Brain pericyte (primary cell): ENCODE data around the gene RHBDD1.
"Not testable (repeated sequence)": the region's sequence is repeated elsewhere in the genome, so short reads cannot be mapped to it uniquely, and the experiment has no call there.

Experiments used
- DNase-seq: peaks from one replicate; pipeline ENCODE4 v3.0.0-alpha.2; 2012; ENCODE audit warnings: low read depth, low spot score

RHBDD1 gene

DNA sequence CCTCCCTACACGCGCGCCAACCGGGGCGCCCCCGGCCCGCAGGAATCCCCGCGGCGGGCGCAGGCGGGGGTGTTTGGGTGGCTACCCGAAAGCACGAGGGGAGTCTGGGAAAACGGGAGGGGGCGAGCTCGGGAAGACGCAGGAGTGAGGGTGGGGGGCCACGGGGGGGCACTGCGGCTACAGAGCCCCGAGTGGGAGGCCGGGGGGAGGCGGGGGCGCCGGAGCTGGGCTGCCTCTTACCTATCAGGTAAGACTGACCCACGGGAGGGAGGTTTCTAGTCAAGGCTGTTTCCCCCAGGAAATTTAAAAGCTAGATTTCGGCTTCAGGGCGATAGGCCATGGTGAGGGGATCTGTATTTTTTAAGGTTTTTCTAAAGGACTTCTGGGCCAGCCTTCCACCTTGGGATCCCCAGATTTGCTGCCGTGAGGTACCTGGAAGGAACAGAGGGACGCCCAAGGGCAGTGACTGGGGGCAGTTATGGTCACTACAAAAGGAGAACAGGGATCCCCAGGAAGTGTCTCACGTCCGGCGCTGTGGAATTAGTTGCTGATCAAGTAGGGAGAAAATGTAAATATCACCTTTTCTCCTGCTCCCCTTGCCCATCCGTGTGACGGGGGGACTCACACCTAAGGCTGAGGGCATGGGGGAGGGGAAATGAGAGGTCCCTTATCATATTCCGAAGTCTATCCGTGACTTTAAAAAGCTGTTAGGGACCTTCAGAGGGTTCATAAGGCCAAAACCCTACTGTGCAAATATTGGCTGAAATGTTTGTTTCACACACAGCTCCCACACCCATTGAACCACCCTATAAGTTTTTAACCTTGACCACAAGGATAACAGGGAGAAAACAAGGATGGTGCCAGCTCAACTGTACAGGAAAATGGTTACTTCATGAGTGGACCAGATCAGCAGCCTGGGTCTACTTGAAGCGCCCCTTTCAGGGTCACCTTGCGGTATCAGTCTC is 35.6 kb upstream of the RHBDD1 start:
- DNase-seq, result no peak

DNA sequence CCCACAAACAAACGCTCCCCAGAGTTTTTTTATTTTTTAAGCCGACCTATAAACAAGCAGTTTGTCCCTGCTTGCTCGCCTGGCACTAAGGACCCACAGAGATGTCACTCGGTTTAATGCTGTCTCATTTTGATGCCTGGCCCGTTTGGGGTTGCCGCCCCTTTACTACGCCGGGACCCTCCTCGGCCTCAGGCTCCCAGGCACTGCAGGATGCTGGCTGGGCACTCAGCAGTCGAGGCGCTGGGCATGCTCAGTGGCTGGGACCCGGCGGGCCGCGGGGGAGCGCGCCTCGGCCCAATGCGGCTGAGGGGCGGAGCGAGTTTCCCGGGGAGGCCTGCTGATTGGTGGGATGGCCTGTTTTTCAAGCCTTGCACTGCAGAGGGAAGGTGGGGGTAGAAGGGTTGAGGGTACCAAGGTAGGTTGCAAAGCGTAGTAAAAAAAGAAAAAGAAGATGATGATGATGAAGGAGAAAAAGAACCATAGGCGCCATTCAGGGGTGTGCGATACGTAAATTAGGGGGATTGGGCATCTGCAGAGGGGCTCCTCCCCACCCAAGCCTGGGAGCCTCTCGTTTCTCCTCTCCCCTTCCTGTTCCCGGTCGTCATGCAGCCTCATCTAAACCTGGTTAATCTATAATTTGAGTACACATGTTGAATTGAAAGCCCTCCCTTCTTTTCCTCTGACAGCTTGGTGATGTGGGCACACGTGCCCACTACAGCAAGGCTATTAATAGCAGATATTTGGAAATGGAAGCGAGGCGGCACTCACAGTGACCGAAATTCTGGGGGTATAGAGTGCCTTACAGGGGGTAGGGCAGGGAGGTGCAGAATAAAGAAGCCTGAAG is 34.7 kb upstream of the RHBDD1 start:
- DNase-seq, result no peak

GRCh38 chr2:226802573-226802972 is 33.3 kb upstream of the RHBDD1 start:
- DNase-seq, result no peak

DNA sequence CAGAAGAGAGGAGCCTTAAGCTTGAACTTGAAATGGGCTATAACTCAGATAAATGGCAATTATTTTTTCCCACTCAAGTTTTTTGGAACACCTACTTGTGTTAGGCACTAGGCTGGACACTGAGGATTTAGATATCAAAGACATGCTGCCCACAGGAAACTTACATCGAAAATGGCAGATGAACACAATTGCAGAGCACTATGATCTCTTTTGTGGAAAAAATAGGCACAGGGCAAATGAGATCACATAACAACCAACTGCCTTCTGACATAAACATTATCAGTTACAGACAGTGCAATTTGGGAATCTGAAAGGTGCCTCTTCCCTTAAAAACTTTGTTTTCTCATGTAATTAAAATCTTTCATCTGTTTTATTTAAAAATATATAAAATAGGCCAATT is 32.4 kb upstream of the RHBDD1 start:
- no peak for DNase-seq

- no peak for DNase-seq
Observed at GRCh38 chr2:226813148-226813701, 22.6 kb upstream of the RHBDD1 start.

DNA sequence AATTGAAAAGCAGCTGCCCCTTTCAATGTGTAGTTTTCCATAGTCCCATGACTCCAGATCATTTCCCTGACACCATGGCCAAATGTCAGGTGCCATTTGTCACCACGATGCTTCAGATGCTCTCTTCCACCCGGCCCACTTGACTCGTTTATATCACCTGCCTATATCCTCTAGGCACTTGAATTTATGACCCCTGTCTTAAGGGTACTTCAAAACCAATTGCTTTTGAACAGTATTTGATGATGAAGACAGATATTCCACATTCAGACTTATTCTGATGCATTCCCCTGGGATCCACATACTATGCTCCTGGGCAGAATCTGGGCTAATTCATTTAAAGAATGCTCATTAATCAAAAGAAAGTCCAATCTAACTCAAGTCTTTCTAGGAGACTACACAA is 16.9 kb upstream of the RHBDD1 start:
- DNase-seq, result no peak

DNA sequence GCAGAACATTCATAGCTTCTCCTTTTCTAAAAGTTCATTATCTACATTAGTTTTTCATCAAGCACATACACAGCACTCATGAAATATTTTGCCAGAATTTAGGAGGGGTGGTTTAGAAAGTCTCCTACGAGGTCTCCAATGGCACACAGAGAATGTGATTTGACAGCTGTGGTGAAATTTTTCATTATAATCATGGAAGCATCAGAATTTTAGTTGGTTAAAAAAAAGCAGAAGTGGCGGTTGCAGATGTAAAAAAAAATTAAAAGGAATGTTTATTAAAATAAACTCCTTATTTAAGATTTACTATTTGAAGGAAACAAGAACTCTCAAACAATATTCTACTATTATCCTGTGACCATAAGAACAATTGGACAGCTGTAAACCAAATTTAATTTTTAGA is 10.8 kb upstream of the RHBDD1 start:
- DNase-seq, result no peak

- no peak for DNase-seq
Observed at GRCh38 chr2:226828191-226828590, 7.7 kb upstream of the RHBDD1 start.

DNA sequence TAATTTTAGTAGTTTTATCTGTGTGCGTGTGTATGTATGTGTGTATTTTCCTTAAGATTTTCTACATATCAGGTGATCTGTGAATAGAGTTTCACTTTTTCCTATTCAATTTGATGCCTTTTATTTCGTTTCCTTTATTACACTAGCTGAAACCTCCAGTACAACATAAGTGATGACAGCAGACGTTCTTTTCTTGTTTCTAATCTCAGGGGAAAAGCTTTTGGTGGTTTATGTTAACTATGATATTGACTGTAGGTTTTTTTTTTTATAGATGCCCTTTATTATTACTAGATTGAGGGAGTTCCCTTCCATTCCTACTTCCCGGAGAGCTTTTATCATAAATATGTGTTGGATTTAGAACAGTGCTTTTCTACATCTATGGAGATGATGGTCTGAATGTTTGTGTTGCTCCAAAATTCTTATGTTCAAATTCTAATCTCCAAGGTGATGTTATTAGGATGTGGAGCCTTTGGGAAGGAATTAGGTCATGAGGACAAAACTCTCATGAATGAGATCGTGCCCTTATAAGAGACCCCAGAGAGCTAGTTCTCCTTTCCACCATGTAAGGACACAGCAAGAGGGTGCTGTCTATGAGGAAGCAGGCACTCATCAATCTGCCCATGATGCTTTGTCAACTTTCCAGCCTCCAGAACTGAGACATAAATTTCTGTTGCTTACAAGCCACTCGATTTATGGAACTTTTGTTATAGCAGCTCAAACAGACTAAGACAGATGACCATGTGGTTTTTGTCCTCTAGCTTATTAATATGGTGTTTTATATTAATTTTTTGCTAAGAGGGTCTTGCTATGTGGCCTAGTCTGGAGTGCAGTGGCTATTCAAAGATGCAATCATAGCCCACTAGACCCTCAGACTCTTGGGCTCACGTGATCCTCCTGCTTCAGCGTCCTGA is 5.9 kb upstream of the RHBDD1 start:
- no peak for DNase-seq

DNA sequence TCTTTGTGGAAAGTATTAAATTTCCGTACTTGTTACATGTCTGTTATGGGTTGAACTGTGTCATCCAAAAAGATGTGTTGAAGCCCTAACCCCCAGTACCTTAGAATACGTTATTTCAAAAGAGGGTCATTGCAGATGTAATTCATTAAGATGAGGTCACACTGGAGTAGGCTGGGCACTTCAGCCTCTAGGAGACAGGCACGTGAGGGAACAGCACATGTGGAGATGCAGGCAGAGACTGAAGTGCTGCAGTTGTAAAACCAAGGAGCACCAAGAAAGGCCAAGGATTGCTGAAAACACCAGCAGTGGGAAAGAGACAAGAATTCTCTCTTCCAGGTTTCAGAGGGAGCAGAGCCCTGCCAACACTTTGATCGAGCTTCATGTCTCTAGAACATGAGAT is 4.6 kb upstream of the RHBDD1 start:
- no peak for DNase-seq

DNA sequence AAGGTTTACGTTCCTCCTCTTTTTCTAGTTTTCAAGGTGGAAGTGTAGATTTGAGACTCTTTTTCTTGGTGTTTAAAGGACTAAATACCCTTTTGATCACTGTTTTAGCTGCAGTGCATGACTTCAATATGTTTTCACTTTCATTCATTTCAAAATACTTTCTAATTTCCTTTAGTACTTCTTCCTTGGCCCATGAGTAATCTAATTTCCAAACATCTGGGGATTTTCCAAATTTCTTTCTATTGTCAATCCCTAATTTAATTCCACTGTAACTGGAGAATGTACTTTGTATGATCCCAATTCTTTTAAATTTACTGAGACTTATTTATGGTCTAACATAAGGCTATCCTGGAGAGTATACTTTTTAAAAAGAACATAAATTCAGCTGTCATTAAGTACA is 3.8 kb upstream of the RHBDD1 start:
- no peak for DNase-seq

DNA sequence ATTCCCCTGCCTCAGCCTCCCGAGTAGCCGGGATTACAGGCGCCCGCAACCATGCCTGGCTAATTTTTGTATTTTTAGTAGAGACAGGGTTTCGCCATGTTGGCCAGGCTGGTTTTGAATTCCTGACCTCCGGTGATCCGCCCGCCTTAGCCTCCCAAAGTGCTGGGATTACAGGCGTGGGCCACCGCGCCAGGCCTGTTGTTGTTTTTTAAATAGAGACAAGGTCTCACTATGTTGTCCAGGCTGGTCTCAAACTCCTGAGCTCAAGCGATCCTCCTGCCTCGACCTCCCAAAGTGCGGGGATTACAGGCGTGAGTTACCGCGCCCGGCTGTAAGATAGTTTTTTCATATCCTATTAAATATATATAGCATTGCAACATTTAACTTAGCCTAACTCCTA is 974 bp upstream of the RHBDD1 start:
- not testable (repeated sequence) for DNase-seq

GRCh38 chr2:226835420-226835795 is 446 bp upstream of the RHBDD1 start:
- no peak for DNase-seq

DNA sequence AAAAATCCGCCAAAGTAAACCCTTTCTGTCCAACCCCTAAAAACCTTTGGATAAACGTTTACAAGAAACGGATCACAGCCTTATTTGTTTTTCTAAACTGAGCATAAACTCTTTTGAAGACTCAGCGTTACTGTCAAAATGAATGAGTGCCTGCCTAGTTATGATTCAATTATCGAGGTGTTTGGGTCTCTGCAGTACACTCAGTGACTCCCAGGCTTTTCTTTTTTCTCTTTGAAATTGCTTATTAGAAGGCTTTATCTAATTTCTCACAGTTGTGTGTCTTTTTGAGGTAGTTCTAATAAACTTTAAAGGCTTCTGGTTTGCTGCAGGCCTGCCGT is 663 bp downstream of the RHBDD1 start:
- DNase-seq, result no peak

- DNase-seq, result no peak
Observed at GRCh38 chr2:226837334-226837733, 1.5 kb downstream of the RHBDD1 start.

DNA sequence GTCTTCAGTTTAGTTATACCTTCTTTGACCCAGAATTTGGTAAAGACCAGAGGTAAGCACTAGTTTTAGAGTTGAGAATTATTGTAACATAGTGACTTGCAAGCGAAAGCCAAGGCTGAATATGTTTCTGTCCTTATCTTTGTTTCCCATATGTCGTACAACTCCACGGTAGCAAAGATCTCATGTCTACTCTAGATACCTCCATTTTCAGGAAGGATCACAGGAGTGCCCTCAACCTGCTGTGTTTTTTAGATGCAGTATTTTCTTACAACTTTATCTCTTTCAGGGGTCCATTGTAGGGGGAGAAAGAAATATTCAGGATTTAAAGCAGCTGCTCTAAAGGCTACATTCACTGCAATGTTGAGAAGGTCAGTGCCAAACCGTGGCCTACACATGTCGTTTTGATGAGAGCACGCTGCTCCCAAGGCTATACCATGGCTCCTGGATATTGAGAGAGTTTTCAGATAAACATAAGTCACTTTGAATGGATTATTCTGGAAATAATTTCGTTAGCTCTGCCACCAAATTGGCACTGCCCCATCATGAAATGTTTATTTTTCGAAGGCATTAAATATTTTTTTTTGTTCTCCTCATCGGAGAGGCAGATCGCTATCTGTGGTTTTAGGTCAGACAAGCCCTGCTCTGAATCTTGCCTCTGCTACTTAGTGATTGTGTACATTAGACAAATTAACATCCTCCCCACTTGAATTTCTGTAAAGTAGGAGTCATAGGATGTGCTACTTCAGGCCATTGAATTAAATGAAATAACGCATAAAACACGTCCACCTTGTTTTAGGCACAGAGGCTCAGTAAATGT is 2.1 kb downstream of the RHBDD1 start:
- no peak for DNase-seq

DNA sequence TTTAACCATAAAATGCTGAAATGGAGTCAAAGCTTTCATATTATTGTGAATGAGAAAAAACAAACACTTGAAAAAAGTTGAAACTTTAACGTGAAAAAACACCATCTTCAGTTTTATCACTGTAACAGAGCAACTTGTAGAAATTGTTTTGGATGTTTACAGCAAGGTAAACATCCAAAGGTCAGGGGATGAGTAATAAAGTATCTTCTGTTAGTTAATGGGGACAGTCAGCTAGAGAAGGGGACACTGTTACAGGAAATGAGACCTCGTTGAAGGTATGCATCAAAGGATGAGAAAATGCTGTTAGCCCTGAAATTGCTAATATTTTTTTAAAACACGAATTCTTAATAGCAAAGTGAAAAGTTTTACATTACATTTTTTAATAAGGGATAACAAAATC is 2.9 kb downstream of the RHBDD1 start:
- no peak for DNase-seq

- no peak for DNase-seq
Observed at GRCh38 chr2:226839161-226839560, 3.3 kb downstream of the RHBDD1 start.

- no peak for DNase-seq
Observed at GRCh38 chr2:226839951-226840350, 4.1 kb downstream of the RHBDD1 start.

DNA sequence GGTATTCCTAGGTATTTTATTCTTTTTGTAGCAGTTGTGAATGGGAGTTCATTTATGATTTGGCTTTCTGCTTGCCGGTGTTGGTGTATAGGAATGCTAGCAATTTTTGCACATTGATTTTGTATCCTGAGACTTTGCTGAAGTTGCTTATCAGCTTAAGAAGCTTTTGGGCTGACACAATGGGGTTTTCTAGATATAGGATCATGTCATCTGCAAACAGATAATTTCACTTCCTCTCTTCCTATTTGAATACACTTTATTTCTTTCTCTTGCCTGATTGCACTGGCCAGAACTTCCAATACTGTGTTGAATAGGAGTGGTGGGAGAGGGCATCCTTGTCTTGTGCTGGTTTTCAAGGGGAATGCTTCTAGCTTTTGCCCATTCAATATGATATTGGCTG is 7.1 kb downstream of the RHBDD1 start:
- not testable (repeated sequence) for DNase-seq
